Heart left ventricle (tissue), 16 donors: ENCODE data around the gene KCTD15. TPM values are rescaled to one million over a fixed set of nuclear protein-coding genes. Genes with fewer than 3 reads are reported as not detected.

ENCODE experiments used
- ATAC-seq, 4 donors: fragments of 200-7000 bp; cut with Tn5 transposase; one replicate each; pipeline ENCODE4 v1.9.1; 2020 to 2022; ENCODE audit warnings: moderate library complexity in 4 of 4, mild to moderate bottlenecking in 3 of 4, moderate number of reproducible peaks in 1 of 4
- DNase-seq, 5 donors: peaks; one replicate each; pipeline ENCODE4 v3.0.0-alpha.2; 2020
- H3K27ac ChIP-seq, 12 donors: fragments of 200-600 bp; sonication (generic) in 4 of 12; one replicate each; pipeline versions ENCODE4 v1.5.0 to v1.8.0; 2016 to 2022; ENCODE audit warnings: mild to moderate bottlenecking in 2 of 12
- H3K27me3 ChIP-seq, 9 donors: fragments of 200-600 bp; sonication (generic) in 2 of 9; one replicate each; pipeline versions ENCODE4 v1.5.1 to v1.8.0; 2016 to 2022; ENCODE audit warnings: mild to moderate bottlenecking in 3 of 9
- H3K36me3 ChIP-seq, 9 donors: fragments of 200-600 bp; sonication (generic) in 2 of 9; one replicate each; pipeline versions ENCODE4 v1.5.0 to v1.8.0; 2018 to 2022; ENCODE audit warnings: mild to moderate bottlenecking in 2 of 9
- H3K4me1 ChIP-seq, 12 donors: fragments of 200-600 bp; sonication (generic) in 4 of 12; one replicate each; pipeline versions ENCODE4 v1.5.0 to v1.8.0; 2016 to 2022; ENCODE audit warnings: mild to moderate bottlenecking in 3 of 12
- H3K4me3 ChIP-seq, 12 donors: fragments of 200-600 bp; sonication (generic) in 4 of 12; one replicate each; pipeline versions ENCODE4 v1.5.0 to v1.8.0; 2017 to 2022; ENCODE audit warnings: mild to moderate bottlenecking in 9 of 12, moderate library complexity in 4 of 12
- H3K9me3 ChIP-seq, 12 donors: fragments of 200-600 bp; sonication (generic) in 4 of 12; one replicate each; pipeline versions ENCODE4 v1.5.0 to v1.8.0; 2016 to 2022; ENCODE audit warnings: mild to moderate bottlenecking in 1 of 12
- CTCF ChIP-seq, 12 donors: fragments of 200-600 bp; sonication (generic) in 4 of 12; IDR thresholded peaks; one replicate each; pipeline versions ENCODE4 v1.5.0 to v1.8.0; 2018 to 2022; ENCODE audit warnings: antibody characterized with exemption in 12 of 12, mild to moderate bottlenecking in 5 of 12
- POLR2A ChIP-seq, 2 donors: fragments of 450-650 bp; IDR thresholded peaks; one replicate each; pipeline ENCODE4 v1.6.1; 2017; ENCODE audit warnings: antibody characterized with exemption in 2 of 2, mild to moderate bottlenecking in 2 of 2, moderate library complexity in 2 of 2
- WGBS, 4 donors: extraction: QIAGEN DNeasy Blood & Tissue Kit in 2 of 4; methylation state at CpG; one replicate each; pipeline versions ENCODE4 v1.1.5 to v1.1.7; 2013 to 2018; 5-methylcytosine and 5-hydroxymethylcytosine counted together
- intact Hi-C, 10 donors: fragments of 100-400 bp; cut with DNase I; formaldehyde crosslinking; loops; one replicate each; pipeline versions ENCODE4 v1.11.1 to v1.14.2; 2022
- polyA plus RNA-seq, 2 donors: library from polyadenylated mRNA; stranded (reverse); fragments of 200-250 nt; gene quantifications; one replicate each; pipeline ENCODE4 v1.2.3, GENCODE V29; 2013
- total RNA-seq, 9 donors: library from RNA; depleted of rRNA in 2 of 9; stranded (reverse); fragments of >200 nt in 2 of 9; fragmentation: NEBNext Ultra II Directional in 3 of 9; extraction: Animal tissue kit (Norgen Biotek cat#: 25700) in 3 of 9; gene quantifications; one replicate each; pipeline versions ENCODE4 v1.1.0 to v1.2.4, GENCODE V29; 2016 to 2023
- donor health status: ischemic (EF 13 %, LVEDD 7.1; RV severe dilation, severe dysfunction).
- donor health status: healthy with polysubstance abuse.
- donor health status: DM: no; HTN: yes; CAD: no.
- donor health status: DM: no; HTN: no; CAD: no.
- donor health status: ischemic (EF 25% LVEDD 6.9; RV normal size, moderate dysfunction).
- donor health status: ischemic (EF 25% LVEDD 5.7; RV mildly dilated, moderate dysfunction).
- donor health status: healthy.
- donor health status: DM: yes; HTN: yes; CAD: no.
- donor health status: ischemic (EF 35%, LVEDD 5.7; RV mildly dilated, moderate dysfunction).
- donor health status: nonischemic (EF 11% LVEDD 7.7; RV severe dilation, severe dysfunction).
- donor health status: DM: yes; HTN: yes; CAD: no.
- donor health status: PGD.
- donor health status: ischemic (EF 29% LVEDD 5.4; RV normal size, mild dysfunction).
- donor health status: nonischemic (EF 23%, LVEDD 6.1; RV moderate dilation, normal function).

The KCTD15 gene
- total and polyA plus RNA-seq, 11 donors, result 5.4 to 36.9 (median 9.8) TPM

GRCh38 chr19:33805313-33805712 is 8.6 kb downstream of the KCTD15 start:
- H3K36me3 ChIP-seq, result peaks cover 0 to 78% (median 45%) of the 10 kb centered on the region in 9 donors
- no peaks in the 10 kb centered on the region for H3K9me3 ChIP-seq
- no peak for DNase-seq
- TF ChIP-seq CTCF (IDR thresholded peaks at IDR 0.05) (no peak), POLR2A (IDR thresholded peaks at IDR 0.05) (no peak)
- WGBS, 4 donors, result 77 to 100% (median 94%) methylated on average over 1 to 3 of the region's 3 CpGs
- no peak overlapping the region for H3K4me3 ChIP-seq
- no peaks in the 10 kb centered on the region for H3K27me3 ChIP-seq
- no peak overlapping the region for H3K27ac ChIP-seq
- intact Hi-C loops, result no loop called here
- H3K4me1 ChIP-seq, result peaks cover 0 to 38% (median 18%) of the 10 kb centered on the region in 12 donors
- ATAC-seq, result no peak

GRCh38 chr19:33805840-33806433 is 9.3 kb downstream of the KCTD15 start:
- H3K4me1 ChIP-seq, result peaks cover 0 to 38% (median 18%) of the 10 kb centered on the region in 12 donors
- no peak overlapping the region for H3K4me3 ChIP-seq
- ATAC-seq (no peak), DNase-seq (peak in 1 of 5 donors; percentile 3)
- H3K27me3 ChIP-seq, result no peaks in the 10 kb centered on the region
- intact Hi-C loops, result no loop called here
- no peaks in the 10 kb centered on the region for H3K9me3 ChIP-seq
- peaks cover 0 to 78% (median 47%) of the 10 kb centered on the region in 9 donors for H3K36me3 ChIP-seq
- no peak overlapping the region for H3K27ac ChIP-seq
- WGBS, 4 donors, result 75 to 87% (median 83%) methylated on average over 8 to 9 of the region's 9 CpGs
- TF ChIP-seq CTCF (IDR thresholded peaks at IDR 0.05) (no peak), POLR2A (IDR thresholded peaks at IDR 0.05) (no peak)

DNA sequence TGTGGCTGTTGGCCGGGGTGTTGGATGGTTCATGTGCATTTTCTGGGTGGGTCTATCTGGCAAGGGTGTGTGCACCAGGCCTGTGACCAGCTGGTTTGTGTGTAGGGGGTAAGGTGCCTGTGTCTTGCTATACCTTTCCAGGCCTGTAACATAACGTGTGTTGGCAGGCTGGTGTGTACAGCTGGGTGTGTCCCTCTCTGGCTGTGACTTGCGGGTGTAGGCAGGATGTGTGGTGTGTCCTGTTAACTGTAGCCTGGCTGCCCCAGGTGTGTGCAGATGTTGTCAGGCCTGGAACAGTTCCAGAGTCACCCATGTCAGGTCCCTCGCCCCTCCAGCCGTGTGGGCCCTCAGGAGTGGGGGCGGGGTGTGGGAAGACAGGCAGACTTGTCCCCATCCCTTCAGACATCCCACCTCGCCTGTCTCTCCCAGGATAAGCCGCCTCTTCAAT is 9.8 kb downstream of the KCTD15 start:
- peaks cover 0 to 78% (median 47%) of the 10 kb centered on the region in 9 donors for H3K36me3 ChIP-seq
- peaks cover 0 to 38% (median 18%) of the 10 kb centered on the region in 12 donors for H3K4me1 ChIP-seq
- no peaks in the 10 kb centered on the region for H3K27me3 ChIP-seq
- ATAC-seq (peak in 1 of 4 donors; percentile 8), DNase-seq (peak in 1 of 5 donors; percentile 24)
- H3K4me3 ChIP-seq, result no peak overlapping the region
- no peak overlapping the region for H3K27ac ChIP-seq
- no peaks in the 10 kb centered on the region for H3K9me3 ChIP-seq
- TF ChIP-seq CTCF (IDR thresholded peaks at IDR 0.05), result no peak
- no peak for TF ChIP-seq POLR2A (IDR thresholded peaks at IDR 0.05)
- intact Hi-C loops, result no loop called here
- 71 to 83% (median 72%) methylated on average over 7 to 8 of the region's 8 CpGs for WGBS, 4 donors

DNA sequence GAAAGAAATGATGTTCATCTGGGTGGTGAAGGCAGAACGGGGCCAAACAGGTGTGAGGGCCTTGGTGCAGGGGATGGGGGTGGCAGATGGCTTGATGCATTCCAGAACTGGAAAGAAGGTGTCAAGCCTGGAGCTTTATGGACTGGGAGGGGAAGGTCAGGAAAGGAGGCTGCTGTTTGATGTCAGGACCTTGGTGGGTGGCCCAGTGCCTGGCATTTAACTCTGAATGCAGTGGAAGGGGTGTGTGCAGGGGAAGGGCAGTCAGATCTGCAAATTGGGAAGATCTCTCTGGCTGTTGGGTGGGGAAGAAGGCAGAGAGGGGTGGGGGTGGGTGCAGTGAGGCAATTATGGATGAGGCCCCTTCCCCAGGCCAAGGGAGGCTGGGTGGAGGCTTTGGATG is 11.7 kb downstream of the KCTD15 start:
- DNase-seq (peak in 1 of 5 donors; percentile 1), ATAC-seq (no peak)
- Histone ChIP-seq H3K36me3 (peaks cover 0 to 81% (median 48%) of the 10 kb centered on the region in 9 donors), H3K4me1 (peaks cover 0 to 34% (median 18%) of the 10 kb centered on the region in 12 donors), H3K27ac (no peak overlapping the region), H3K9me3 (no peaks in the 10 kb centered on the region), H3K4me3 (no peak overlapping the region), H3K27me3 (no peaks in the 10 kb centered on the region)
- TF ChIP-seq POLR2A (IDR thresholded peaks at IDR 0.05) (no peak), CTCF (IDR thresholded peaks at IDR 0.05) (no peak)
- WGBS, 4 donors, result 83 to 95% (median 88%) methylated on average over 1 of the region's 1 CpG
- intact Hi-C loops, result no loop called here
